ENCODE results near the gene TRIM25.

Gene TRIM25

DNA sequence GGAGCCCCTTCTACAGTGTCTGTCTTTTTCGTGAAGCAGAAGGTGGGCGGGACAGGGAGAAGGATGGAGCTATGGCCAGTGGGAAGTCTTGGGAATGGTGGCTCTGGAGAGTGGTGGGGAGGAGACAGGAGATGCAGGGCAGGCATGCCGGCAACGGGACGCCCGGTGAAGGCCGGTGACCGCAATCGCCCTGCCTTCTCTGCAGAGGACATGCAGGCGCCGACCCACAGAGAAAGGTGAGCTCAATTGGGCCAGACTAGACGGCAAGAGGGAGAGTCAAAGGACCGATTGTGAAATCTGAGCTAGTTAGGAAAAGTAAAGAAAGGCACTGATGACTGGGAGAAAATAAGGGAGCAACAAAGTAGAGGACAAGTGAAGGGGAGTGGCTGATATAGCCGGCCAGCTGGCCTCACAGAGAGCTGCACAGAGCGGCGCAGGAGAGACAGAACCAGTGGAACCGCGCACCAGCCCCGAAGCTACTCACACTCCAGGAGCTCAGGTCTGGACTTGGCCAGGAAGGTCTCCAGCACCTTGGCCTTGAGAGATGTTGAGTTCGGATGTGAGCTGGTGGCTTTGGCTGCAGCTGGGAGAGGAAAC, 18.9 kb downstream of the TRIM25 start:
- H3K4me3 ChIP-seq (ENCODE audit: low read depth, low read length) = no peak overlapping the region
- TF ChIP-seq, protein P1, sequence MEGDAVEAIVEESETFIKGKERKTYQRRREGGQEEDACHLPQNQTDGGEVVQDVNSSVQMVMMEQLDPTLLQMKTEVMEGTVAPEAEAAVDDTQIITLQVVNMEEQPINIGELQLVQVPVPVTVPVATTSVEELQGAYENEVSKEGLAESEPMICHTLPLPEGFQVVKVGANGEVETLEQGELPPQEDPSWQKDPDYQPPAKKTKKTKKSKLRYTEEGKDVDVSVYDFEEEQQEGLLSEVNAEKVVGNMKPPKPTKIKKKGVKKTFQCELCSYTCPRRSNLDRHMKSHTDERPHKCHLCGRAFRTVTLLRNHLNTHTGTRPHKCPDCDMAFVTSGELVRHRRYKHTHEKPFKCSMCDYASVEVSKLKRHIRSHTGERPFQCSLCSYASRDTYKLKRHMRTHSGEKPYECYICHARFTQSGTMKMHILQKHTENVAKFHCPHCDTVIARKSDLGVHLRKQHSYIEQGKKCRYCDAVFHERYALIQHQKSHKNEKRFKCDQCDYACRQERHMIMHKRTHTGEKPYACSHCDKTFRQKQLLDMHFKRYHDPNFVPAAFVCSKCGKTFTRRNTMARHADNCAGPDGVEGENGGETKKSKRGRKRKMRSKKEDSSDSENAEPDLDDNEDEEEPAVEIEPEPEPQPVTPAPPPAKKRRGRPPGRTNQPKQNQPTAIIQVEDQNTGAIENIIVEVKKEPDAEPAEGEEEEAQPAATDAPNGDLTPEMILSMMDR (IDR thresholded peaks at IDR 0.05; ENCODE audit: borderline replicate concordance, insufficient read depth, low read depth, low read length) = no peak

DNA sequence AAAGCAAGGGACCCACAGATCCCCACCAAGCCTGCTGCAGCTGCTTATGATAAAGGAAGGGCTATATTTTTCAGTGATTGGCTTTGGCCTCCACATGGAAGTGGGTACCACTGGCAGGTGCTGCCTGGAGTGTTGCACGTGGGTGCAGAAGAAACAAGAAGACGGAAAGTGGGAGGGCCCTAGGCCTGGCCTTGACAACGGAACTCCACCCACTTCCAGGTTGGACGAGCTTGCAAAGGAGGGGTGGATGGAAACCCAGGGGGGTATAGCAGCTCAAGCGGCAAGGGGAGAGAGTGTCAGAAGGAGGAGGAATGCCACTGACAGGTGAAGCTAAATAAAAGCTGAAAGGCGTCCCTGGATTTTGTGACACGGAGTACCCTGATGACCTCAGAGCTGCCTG, 20.3 kb downstream of the TRIM25 start:
- no peak overlapping the region for H3K4me3 ChIP-seq (ENCODE audit: low read depth, low read length)
- TF ChIP-seq, protein P1 (IDR thresholded peaks at IDR 0.05; ENCODE audit: borderline replicate concordance, insufficient read depth, low read depth, low read length) = no peak

DNA sequence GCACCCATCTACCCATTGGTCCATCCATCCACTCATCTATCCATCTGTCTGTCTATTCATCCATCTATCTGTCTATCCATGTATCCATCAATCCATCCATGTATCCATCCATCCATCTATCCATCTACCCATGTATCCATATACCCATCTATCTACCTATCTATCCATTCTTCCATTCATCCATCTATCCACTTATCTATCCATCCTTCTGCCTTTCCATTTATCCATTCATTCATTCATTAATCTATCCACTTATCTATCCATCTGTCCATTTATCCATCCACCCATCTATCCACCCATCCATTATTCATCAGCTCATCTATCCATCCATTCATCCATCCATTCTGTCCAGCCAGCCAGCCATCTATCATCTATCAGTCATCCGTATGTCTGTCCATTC, 21.5 kb downstream of the TRIM25 start:
- H3K4me3 ChIP-seq (ENCODE audit: low read depth, low read length) = no peak overlapping the region
- TF ChIP-seq, protein P1 (IDR thresholded peaks at IDR 0.05; ENCODE audit: borderline replicate concordance, insufficient read depth, low read depth, low read length) = no peak

DNA sequence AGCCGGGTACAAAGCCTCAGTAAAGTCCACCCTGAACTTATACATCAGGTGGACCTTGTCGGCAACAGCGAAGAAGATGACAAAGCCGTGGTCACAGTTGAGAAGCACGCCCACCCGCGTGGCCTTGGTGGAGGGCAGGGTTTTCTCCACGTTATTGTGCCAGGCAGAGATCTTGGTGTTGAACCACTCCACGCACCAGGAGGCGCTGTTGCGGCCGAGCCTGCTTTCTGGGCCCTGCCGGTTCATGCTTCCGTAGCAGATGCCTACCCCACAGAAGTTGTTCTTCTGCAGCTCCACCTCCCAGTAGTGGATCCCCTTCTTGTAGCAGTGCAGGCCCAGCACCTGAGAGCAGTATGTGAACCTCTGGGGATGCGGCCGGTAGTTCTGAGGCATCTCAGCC, 22.1 kb downstream of the TRIM25 start:
- no peak overlapping the region for H3K4me3 ChIP-seq (ENCODE audit: low read depth, low read length)
- TF ChIP-seq, protein P1 (IDR thresholded peaks at IDR 0.05; ENCODE audit: borderline replicate concordance, insufficient read depth, low read depth, low read length) = peak; percentile 50

DNA sequence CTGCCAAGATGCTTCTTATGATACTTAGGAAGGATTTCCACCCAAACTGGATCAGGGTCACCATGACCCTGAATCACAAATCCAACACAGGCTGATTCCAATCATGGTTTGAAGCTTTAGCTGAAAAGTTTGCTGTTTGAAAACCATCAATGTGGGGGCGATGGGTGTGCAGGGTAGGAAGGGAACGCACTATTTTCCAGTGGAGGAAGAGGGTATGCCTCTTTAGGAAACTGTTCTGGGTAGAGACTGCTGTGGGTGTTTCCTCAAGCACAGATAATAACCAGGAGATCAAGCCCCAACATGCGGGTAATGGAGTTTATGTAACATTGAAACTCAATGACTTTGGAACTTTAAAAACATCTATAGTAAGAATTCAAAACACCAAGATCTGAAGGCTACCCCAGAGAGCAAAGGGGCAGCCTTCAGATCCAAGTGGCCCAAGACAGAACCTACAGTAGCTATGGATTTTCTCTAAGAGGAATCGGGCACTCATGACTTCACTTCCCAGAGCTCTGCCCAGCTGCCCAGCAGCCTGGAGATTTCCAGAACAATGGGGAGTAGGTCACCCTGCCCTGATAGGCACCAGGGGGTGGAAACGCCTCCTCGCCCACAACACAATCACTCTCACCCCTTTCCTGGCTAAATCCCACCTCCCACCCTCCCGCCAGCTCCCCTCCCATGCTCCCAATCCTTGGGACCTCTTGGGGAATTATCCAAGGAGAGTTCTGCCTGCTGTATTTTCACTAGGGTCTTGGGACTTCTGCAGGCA, 22.8 kb downstream of the TRIM25 start:
- TF ChIP-seq, protein P1 (IDR thresholded peaks at IDR 0.05; ENCODE audit: borderline replicate concordance, insufficient read depth, low read depth, low read length) = no peak
- H3K4me3 ChIP-seq (ENCODE audit: low read depth, low read length) = no peak overlapping the region

DNA sequence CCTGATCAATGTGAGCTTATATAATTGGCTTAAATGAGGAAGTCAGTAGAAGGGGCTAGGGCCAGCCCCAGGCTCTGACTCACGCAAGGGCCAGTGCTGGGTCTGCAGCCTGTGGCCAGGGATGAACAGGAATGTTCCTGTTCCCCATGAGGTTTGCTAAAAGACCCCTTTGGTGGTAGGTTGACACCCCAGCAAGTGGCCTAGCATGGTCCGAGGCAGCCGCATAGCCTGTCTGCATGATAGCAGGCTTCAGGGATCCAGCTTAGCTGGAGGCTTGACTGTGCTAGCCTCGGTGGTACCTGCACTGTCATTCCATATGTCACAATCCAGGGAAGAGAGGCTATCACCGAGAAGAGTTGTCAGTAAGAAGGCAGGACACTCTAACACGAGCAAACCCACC, 23.5 kb downstream of the TRIM25 start:
- TF ChIP-seq, protein P1 (IDR thresholded peaks at IDR 0.05; ENCODE audit: borderline replicate concordance, insufficient read depth, low read depth, low read length) = no peak

More for the DNA sequence above, 23.5 kb downstream of the TRIM25 start:
- no peak overlapping the region for H3K4me3 ChIP-seq (ENCODE audit: low read depth, low read length)
